Measurements from ENCODE around the gene FMO5.
"Not testable (repeated sequence)": the region's sequence is repeated elsewhere in the genome, so short reads cannot be mapped to it uniquely, and the experiment has no call there.

Gene FMO5

DNA sequence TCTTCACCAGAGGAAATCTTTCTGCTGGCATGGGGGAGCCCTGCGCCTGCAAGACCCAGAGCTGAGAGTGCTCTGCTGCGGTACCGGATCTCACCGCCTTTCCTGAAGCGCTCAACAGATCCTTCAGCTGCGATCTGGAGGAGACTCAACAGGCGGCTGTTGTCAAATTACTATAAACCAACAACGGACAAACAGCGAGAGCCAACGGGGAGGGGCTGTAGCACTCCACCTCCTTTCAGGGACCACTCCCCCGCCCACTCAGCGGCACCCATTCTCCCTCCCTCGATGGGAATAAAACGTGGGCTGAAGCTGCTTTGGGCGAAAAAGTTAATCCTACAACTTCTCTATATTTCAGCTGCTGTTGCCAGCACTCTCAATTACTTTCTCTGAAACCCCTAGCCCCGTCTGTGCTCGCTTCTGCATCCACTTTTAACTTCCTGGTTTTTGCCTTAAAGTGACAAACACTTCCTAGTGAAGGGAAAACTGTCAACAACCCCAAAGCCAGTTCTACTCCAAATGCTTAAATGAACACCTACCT is at the start of gene FMO5:
Gene FMO5, minus strand, starts transcription at position 147 of the 538 bp plus-strand sequence. CDS start 310 bp downstream, outside the sequence.
- DNase-seq = no peak

- DNase-seq = peak; percentile 57 to 58
Observed at GRCh38 chr1:147273409-147274336, 48.5 kb upstream of the FMO5 start.

DNA sequence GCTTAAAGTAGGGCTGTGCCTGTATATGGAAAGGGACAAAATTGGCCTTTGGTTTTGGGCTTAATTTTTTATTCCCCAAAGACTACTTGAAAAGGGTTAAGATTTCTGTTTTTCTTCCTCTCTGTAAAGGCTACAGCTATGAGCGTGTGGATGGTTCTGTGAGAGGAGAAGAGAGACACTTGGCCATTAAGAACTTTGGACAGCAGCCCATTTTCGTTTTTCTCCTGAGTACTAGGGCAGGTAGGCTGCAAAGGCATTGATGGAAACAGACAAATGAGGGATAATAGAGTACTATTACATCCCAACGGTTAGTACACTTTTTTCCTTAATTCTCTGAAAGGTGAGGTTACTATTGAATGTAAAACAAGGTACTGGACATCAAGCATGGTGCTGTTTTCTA is 46.9 kb upstream of the FMO5 start:
- DNase-seq = no peak

- no peak for DNase-seq
Observed at GRCh38 chr1:147270721-147271120, 45.6 kb upstream of the FMO5 start.

- DNase-seq = no peak
Observed at GRCh38 chr1:147267711-147268110, 42.6 kb upstream of the FMO5 start.

DNA sequence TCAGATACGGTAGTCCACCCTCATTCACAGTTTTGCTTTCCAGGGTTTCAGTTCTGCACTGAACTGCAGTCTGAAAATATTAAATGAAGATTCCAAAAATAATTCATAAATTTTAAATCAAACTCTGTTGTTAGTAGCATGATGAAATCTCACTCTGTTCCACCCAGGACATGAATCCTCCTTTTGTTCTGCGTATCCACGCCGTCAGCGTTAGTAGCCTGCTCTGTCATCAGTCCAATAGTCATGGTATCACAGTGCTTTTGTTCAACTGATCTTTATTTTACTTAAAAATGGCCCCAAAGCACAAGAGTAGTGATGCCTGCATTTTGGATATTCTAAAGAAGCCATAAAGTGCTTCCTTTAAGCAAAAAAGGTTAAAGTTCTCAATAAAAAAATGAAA is 41.2 kb upstream of the FMO5 start:
- no peak for DNase-seq

GRCh38 chr1:147264158-147264768 is 39.1 kb upstream of the FMO5 start:
- DNase-seq = no peak

- no peak for DNase-seq
Observed at GRCh38 chr1:147260956-147261355, 35.8 kb upstream of the FMO5 start.

GRCh38 chr1:147252540-147252939 is 27.4 kb upstream of the FMO5 start:
- no peak for DNase-seq

DNA sequence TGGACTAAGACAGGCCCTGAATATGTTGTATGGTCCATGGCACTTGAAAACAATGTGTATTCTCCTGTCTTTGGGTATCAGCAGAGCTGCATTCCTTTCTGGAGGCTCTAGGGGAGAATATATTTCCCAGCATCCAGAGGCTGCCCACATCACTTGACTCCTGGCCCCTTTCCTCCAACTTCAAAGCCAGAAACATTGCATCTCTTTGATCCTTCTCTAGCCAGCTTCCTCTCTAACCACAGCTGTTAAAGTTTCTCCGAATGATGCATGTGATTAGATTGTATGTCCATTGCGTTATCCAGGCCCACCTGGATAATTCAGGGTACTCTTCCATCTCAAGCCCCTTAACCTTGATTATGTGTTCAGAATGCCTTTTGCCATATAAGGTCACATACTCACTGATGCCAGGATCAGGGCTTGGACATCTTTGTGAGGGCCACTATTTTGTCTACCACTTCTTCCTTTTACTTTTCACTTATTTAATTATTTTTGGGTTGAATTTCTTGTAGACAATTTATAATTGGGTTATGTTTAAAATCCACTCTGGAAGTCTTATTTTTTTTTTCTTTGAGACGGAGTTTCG is 22.6 kb upstream of the FMO5 start:
- no peak for DNase-seq

DNA sequence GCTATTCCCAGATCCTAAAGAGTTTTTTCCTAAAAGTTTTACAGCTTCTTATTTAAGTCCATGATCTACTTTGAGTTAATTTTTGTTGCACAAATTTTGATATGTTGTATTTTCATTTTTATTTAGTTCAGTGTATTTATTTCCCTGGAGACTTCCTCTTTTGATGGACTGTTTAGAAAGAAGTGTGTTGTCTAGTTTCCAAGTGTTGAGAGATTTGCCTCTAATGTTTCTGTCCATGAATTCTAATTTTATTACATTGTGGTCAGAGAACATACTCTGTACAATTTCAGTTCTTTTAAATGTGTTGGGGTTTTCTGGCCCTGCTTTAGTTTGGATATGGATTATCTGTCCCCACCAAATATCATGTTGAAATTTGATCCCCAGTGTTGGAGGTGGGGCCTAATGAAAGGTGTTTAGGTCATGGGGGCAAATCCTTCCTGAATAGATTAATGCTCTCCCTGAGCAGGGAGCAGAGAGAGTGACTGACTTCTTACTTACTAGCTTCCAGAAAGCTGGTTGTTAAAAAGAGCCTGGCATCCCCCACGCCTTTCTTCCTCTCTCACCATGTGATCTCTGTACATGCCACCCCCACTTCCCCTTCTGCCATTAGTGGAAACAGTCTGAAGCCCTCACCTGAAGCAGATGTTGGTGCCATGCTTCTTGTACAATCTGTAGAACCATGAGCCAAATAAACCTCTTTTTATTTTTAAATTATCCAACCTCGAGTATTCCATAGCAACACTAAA is 21.9 kb upstream of the FMO5 start:
- no peak for DNase-seq

DNA sequence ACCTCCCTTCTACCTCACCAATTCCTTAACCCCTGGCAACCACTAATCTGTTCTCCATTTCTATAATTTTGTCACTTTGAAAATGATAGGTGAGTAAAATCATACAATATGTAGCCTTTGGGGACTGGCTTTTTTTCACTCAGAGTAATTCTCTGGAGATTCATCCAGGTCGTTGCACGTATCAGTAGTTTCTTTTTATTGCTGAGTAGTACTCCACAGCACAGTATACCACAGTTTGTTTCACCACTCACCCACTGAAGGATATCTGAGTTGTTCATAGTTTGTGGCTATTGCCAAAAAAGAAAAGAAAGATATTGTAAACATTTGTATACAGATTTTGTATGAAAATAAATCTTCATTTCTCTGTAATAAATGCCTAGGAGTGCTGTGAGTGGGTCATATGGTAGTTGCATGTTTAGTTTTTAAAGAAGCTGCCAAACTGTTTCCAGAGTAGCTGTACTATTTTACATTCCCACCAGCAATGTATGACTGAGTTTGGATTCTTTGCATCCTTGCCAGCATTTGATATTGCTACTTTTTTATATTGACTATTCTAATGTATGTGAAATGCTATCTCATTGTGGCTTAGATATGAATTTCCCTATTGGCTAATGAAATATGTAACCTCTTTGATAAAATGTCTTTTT is 21.0 kb upstream of the FMO5 start:
- DNase-seq = no peak

DNA sequence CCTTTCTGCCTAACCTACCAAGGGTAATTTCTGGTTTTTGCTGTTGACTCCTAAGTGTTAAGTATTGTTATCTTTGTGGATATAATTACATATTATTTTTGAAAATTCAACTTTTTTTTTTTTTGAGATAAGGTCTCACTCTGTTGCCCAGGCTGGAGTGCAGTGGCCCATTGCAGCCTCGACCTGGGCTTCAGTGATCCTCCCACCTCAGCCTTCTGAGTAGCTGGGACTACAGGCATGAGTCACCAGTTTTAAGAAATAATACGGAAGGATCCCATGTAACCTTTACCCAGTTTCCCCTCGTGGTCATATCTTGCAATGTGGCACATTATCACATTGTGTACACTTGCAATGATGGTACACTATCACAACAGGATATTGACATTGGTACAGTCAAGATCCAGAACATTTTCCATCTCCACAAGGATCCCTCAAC is 20.5 kb upstream of the FMO5 start:
- no peak for DNase-seq

GRCh38 chr1:147245129-147245528 is 20.0 kb upstream of the FMO5 start:
- no peak for DNase-seq

DNA sequence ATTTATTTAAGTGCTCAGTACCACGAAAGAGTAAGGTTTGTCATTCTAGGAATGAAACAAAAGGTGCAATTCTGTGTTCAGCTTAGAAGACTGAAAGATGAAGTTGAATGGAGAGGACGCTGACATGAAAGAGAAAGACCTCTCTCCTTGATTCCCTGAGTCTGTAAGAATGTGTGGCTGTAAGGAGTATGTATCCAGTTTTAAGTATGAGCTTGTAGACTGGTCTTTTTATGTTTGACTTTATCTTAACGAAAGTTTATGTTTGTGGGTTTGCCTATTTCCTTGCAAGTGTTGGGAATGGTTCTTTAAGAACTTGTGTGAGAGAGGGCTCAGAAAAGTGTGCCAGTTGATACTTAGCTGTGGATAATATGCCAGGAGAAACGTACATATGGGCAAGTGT is 18.7 kb upstream of the FMO5 start:
- no peak for DNase-seq

DNA sequence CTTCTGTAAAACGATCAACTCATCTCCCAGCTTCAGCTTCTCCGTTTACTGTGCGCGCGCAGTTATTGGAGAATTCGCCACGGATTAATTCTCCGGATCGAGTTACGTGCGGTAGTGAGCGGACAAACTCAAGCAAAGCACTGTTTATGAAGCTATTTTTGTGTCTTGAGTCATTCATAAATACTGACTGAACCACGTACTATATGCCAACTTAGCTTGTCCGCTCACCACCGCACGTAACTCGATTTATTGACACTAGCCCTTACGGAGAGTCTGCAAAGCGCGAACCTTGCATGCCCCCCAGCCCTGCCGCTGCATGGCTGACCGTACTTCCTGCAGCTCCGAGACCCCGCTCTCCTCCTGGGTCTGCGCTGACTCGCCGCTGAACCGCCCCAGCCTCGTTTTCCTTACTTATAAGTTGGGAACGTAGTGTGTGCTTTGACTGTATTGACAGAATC is 18.1 kb upstream of the FMO5 start:
- DNase-seq = peak in 1 of 2 experiments; percentile 55

DNA sequence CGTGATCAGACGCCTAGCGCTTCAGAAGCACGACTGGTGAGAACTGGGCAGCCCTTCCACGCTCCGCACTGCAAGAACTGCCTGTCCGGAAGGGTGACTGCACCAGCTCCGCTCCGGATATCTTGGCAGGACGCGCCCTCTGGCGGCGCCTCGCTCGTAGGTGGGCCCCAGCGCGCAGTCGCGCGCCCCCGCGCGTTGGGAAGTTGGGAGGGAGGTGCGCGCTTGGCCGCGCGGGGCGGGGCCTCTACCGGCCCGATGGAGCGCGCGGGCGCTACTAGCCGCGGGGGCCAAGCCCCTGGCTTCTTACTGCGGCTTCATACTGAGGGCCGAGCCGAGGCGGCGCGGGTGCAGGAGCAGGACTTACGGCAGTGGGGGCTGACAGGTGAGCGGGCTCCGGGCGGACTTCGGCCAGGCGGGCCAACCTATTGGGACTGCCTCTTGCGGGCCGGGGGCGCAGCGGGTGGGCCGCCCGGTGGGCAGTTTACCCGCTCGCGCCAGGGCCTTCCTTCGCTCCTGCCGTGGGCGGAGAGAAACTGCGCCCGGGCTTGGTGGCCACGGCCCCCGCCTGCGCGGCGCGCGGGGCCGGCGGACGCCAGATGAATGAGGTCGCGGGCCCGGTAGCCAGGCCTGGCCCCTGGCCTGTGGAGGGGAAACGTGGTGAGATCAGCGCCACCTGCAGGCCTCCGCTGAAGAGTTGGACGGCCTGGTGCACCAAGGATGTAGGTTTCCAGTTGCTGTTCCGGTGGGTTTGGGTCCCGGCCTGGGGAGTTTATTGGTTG is 17.5 kb upstream of the FMO5 start, which contains the start of gene CHD1L:
Gene CHD1L, plus strand, starts transcription at position 236 of the 779 bp plus-strand sequence. Its CDS starts 20 bp downstream, at position 256.
- DNase-seq = peak; percentile 97 to 98

GRCh38 chr1:147241934-147242448 is 16.9 kb upstream of the FMO5 start:
- no peak for DNase-seq

DNA sequence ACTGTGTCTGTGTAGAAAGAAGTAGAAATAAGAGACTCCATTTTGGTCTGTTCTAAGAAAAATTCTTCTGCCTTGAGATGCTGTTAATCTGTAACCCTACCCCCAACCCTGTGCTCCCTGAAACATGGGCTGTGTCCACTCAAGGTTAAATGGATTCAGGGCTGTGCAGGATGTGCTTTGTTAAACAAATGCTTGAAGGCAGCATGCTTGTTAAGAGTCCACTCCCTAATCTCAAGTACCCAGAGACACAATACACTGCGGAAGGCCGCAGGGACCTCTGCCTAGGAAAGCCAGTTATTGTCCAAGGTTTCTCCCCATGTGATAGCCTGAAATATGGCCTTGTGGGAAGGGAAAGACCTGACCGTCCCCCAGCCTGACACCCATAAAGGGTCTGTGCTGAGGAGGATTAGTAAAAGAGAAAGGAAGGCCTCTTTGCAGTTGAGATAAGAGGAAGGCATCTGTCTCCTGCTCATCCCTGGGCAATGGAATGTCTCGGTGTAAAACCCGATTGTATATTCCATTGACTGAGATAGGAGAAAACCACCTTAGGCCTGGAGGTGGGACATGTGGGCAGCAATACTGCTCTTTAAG is 15.1 kb upstream of the FMO5 start:
- DNase-seq = not testable (repeated sequence)

Measured in SHP77 (cell line).